HG03432 (cell line): ENCODE results near the gene VPS39.

Source experiments
- ATAC-seq: cut with Tn5 transposase; IDR thresholded peaks from one replicate; pipeline ENCODE4 v1.9.1; 2021; ENCODE audit warnings: mild to moderate bottlenecking, moderate library complexity; ENCODE audit not compliant: unreplicated experiment

Gene VPS39

GRCh38 chr15:42159381-42160015 is 48.6 kb downstream of the VPS39 start:
- ATAC-seq = no peak

GRCh38 chr15:42158941-42159340 is 49.2 kb downstream of the VPS39 start:
- no peak for ATAC-seq

GRCh38 chr15:42157981-42158765 is 49.9 kb downstream of the VPS39 start:
- no peak for ATAC-seq

GRCh38 chr15:42157381-42157780 is 50.7 kb downstream of the VPS39 start:
- ATAC-seq = no peak

GRCh38 chr15:42156243-42156922 is 51.7 kb downstream of the VPS39 start, which contains the start of gene PLA2G4F:
Gene PLA2G4F (minus strand): TSS chr15:42156636. CDS start chr15:42156549, 87 bp downstream.
- no peak for ATAC-seq

- no peak for ATAC-seq
Observed at GRCh38 chr15:42155546-42156242, 52.4 kb downstream of the VPS39 start.

GRCh38 chr15:42154956-42155355 is 53.1 kb downstream of the VPS39 start:
- no peak for ATAC-seq

- no peak for ATAC-seq
Observed at GRCh38 chr15:42154212-42154941, 53.7 kb downstream of the VPS39 start.

GRCh38 chr15:42153874-42154211 is 54.3 kb downstream of the VPS39 start:
- no peak for ATAC-seq

GRCh38 chr15:42152921-42153698 is 55.0 kb downstream of the VPS39 start:
- ATAC-seq = no peak

- no peak for ATAC-seq
Observed at GRCh38 chr15:42152196-42152920, 55.7 kb downstream of the VPS39 start.

- no peak for ATAC-seq
Observed at GRCh38 chr15:42151736-42152135, 56.4 kb downstream of the VPS39 start.

GRCh38 chr15:42151141-42151561 is 57.0 kb downstream of the VPS39 start:
- no peak for ATAC-seq

GRCh38 chr15:42150219-42150970 is 57.7 kb downstream of the VPS39 start:
- no peak for ATAC-seq

GRCh38 chr15:42149493-42150218 is 58.4 kb downstream of the VPS39 start:
- no peak for ATAC-seq

- no peak for ATAC-seq
Observed at GRCh38 chr15:42148808-42149492, 59.2 kb downstream of the VPS39 start.

GRCh38 chr15:42147431-42147735 is 60.7 kb downstream of the VPS39 start:
- ATAC-seq = no peak
